Gastrocnemius medialis (tissue), 4 donors: ENCODE data around the gene ERC1. TPM values are rescaled to one million over a fixed set of nuclear protein-coding genes. Genes with fewer than 3 reads are reported as not detected.

ENCODE experiments used
- ATAC-seq, 2 donors: fragments of 150-250 bp; one replicate each; pipeline ENCODE4 v1.9.1; 2016
- DNase-seq, 2 donors: peaks; one replicate each; pipeline ENCODE4 v3.0.0-alpha.2; 2019
- H3K27ac ChIP-seq, 4 donors: fragments of 200-600 bp; sonication (generic); 1 replicate in 1 of 4; 2 replicates in 3 of 4; pipeline ENCODE4 v1.5.1; 2016 to 2018; ENCODE audit warnings: mild to moderate bottlenecking in 2 of 4, moderate library complexity in 1 of 4
- H3K27me3 ChIP-seq, 3 donors: fragments of 200-600 bp; sonication (generic) in 2 of 3; 1 replicate in 1 of 3; 2 replicates in 2 of 3; pipeline versions ENCODE4 v1.5.1 to v1.6.0; 2016 to 2019; ENCODE audit warnings: mild to moderate bottlenecking in 1 of 3, moderate library complexity in 1 of 3
- H3K36me3 ChIP-seq, 2 donors: fragments of 200-600 bp; sonication (generic) in 1 of 2; one replicate each; pipeline ENCODE4 v1.5.1; 2017 to 2018
- H3K4me1 ChIP-seq, 2 donors: fragments of 200-600 bp; sonication (generic) in 1 of 2; one replicate each; pipeline ENCODE4 v1.5.1; 2016 to 2017; ENCODE audit warnings: mild to moderate bottlenecking in 2 of 2
- H3K4me3 ChIP-seq, 4 donors: fragments of 200-600 bp; sonication (generic) in 3 of 4; 1 replicate in 1 of 4; 2 replicates in 3 of 4; pipeline ENCODE4 v1.5.1; 2016 to 2019; ENCODE audit warnings: mild to moderate bottlenecking in 2 of 4
- H3K9me3 ChIP-seq, 3 donors: fragments of 200-600 bp; sonication (generic) in 2 of 3; 1 replicate in 1 of 3; 2 replicates in 2 of 3; pipeline ENCODE4 v1.5.1; 2016 to 2019
- CTCF ChIP-seq, 5 experiments: fragments of 450-650 bp in 3 of 5; fragments of 200-600 bp in 2 of 5; sonication (generic) in 2 of 5; IDR thresholded peaks in 4 of 5; conservative IDR thresholded peaks in 1 of 5; 1 replicate in 4 of 5; 2 replicates in 1 of 5; pipeline ENCODE4 v1.5.1; 2016 to 2019; ENCODE audit warnings: antibody characterized with exemption in 5 of 5, mild to moderate bottlenecking in 3 of 5, moderate library complexity in 3 of 5
- POLR2A ChIP-seq, 2 donors: fragments of 450-650 bp; IDR thresholded peaks; one replicate each; pipeline ENCODE4 v1.6.1; 2017; ENCODE audit warnings: antibody characterized with exemption in 2 of 2, mild to moderate bottlenecking in 2 of 2, moderate library complexity in 2 of 2
- in situ Hi-C, 4 donors: fragments of 200-750 bp; cut with MboI; loops; one replicate each; pipeline versions ENCODE4 v1.15.0 to v1.8.0; 2017; ENCODE audit warnings: low sequenced_read_pairs in 4 of 4
- intact Hi-C: fragments of 100-400 bp; cut with DNase I; formaldehyde crosslinking; loops from one replicate; pipeline ENCODE4 v1.15.1; 2023; ENCODE audit warnings: low total_unique reads
- total RNA-seq, 4 donors: library from RNA; depleted of rRNA; stranded (reverse); fragments of >200 nt; gene quantifications; one replicate each; pipeline versions ENCODE4 v1.1.0 to v1.2.3, GENCODE V29; 2016

The ERC1 gene
- total RNA-seq, 4 donors from 2014 or later = 20.3 to 39.1 (median 23.5) TPM

- no peaks in the 10 kb centered on the region for H3K36me3 ChIP-seq
- ATAC-seq (no peak), DNase-seq (no peak)
- no peaks in the 10 kb centered on the region for H3K27me3 ChIP-seq
- H3K27ac ChIP-seq = no peak overlapping the region
- no peak overlapping the region for H3K4me3 ChIP-seq
- no peaks in the 10 kb centered on the region for H3K9me3 ChIP-seq
- intact Hi-C loops (no loop called here), in situ Hi-C loops (no loop called here)
- TF ChIP-seq CTCF (IDR thresholded peaks at IDR 0.05 in 4 of 5, conservative IDR thresholded peaks at IDR 0.05 in 1 of 5) (no peak), POLR2A (IDR thresholded peaks at IDR 0.05) (no peak)
- H3K4me1 ChIP-seq = no peaks in the 10 kb centered on the region
Observed at GRCh38 chr12:1377117-1377516, 386.1 kb downstream of the ERC1 start.

- Histone ChIP-seq H3K27ac (no peak overlapping the region), H3K27me3 (no peaks in the 10 kb centered on the region), H3K4me1 (no peaks in the 10 kb centered on the region), H3K9me3 (no peaks in the 10 kb centered on the region), H3K36me3 (no peaks in the 10 kb centered on the region), H3K4me3 (no peak overlapping the region)
- no peak for DNase-seq
- no peak for TF ChIP-seq POLR2A (IDR thresholded peaks at IDR 0.05)
- TF ChIP-seq CTCF (IDR thresholded peaks at IDR 0.05 in 4 of 5, conservative IDR thresholded peaks at IDR 0.05 in 1 of 5) = no peak
- in situ Hi-C loops (no loop called here), intact Hi-C loops (no loop called here)
- no peak for ATAC-seq
Observed at GRCh38 chr12:1377681-1378080, 386.7 kb downstream of the ERC1 start.

- intact Hi-C loops = no loop called here
- ATAC-seq (no peak), DNase-seq (no peak)
- in situ Hi-C loops = no loop called here
- Histone ChIP-seq H3K4me1 (no peaks in the 10 kb centered on the region), H3K9me3 (no peaks in the 10 kb centered on the region), H3K27ac (no peak overlapping the region), H3K27me3 (no peaks in the 10 kb centered on the region), H3K36me3 (no peaks in the 10 kb centered on the region), H3K4me3 (no peak overlapping the region)
- TF ChIP-seq POLR2A (IDR thresholded peaks at IDR 0.05) = no peak
Observed at GRCh38 chr12:1380171-1380851, 389.3 kb downstream of the ERC1 start.

- DNase-seq (no peak), ATAC-seq (no peak)
- Histone ChIP-seq H3K27me3 (no peaks in the 10 kb centered on the region), H3K9me3 (no peaks in the 10 kb centered on the region), H3K4me3 (no peak overlapping the region), H3K4me1 (no peaks in the 10 kb centered on the region), H3K27ac (no peak overlapping the region), H3K36me3 (no peaks in the 10 kb centered on the region)
- TF ChIP-seq CTCF (IDR thresholded peaks at IDR 0.05 in 4 of 5, conservative IDR thresholded peaks at IDR 0.05 in 1 of 5) (no peak), POLR2A (IDR thresholded peaks at IDR 0.05) (no peak)
- intact Hi-C loops (no loop called here), in situ Hi-C loops (no loop called here)
Observed at GRCh38 chr12:1382151-1382550, 391.1 kb downstream of the ERC1 start.

- Histone ChIP-seq H3K9me3 (no peaks in the 10 kb centered on the region), H3K4me3 (no peak overlapping the region), H3K27me3 (no peaks in the 10 kb centered on the region), H3K36me3 (no peaks in the 10 kb centered on the region), H3K4me1 (no peaks in the 10 kb centered on the region), H3K27ac (no peak overlapping the region)
- ATAC-seq (no peak), DNase-seq (no peak)
- in situ Hi-C loops (no loop called here), intact Hi-C loops (no loop called here)
- TF ChIP-seq POLR2A (IDR thresholded peaks at IDR 0.05) (no peak), CTCF (IDR thresholded peaks at IDR 0.05 in 4 of 5, conservative IDR thresholded peaks at IDR 0.05 in 1 of 5) (no peak)
Observed at GRCh38 chr12:1382826-1383225, 391.8 kb downstream of the ERC1 start.
